Chondrocyte (in vitro differentiated cells): ENCODE data around the gene LZIC. TPM values are rescaled to one million over a fixed set of nuclear protein-coding genes. Genes with fewer than 3 reads are reported as not detected.
A peak's percentile ranks its signal among the peaks of the same experiment; 100 is the strongest.

ENCODE experiments used
- DNase-seq: peaks from one replicate; pipeline ENCODE4 v3.0.0; 2021; ENCODE audit warnings: mixed read lengths, low spot score
- H3K27ac Mint-ChIP-seq: one replicate; pipeline ENCODE4 v1.8.0; 2021; ENCODE audit warnings: mild to moderate bottlenecking, moderate library complexity, mixed read lengths; ENCODE audit not compliant: unreplicated experiment
- H3K27me3 Mint-ChIP-seq: 2 replicates; pipeline ENCODE4 v1.8.0; 2021; ENCODE audit warnings: low read depth, mixed read lengths
- H3K36me3 Mint-ChIP-seq: 2 replicates; pipeline ENCODE4 v1.8.0; 2021; ENCODE audit warnings: low read depth, mixed read lengths
- H3K4me1 Mint-ChIP-seq: 2 replicates; pipeline ENCODE4 v1.8.0; 2021; ENCODE audit warnings: low read depth, mild to moderate bottlenecking, mixed read lengths
- H3K4me3 Mint-ChIP-seq: one replicate; pipeline ENCODE4 v1.8.0; 2021; ENCODE audit warnings: mild to moderate bottlenecking, moderate library complexity, mixed read lengths; ENCODE audit not compliant: unreplicated experiment
- H3K9me3 Mint-ChIP-seq: 2 replicates; pipeline ENCODE4 v1.8.0; 2021; ENCODE audit warnings: low read depth, mixed read lengths
- CTCF ChIP-seq: fragments of 200-600 bp; sonication (generic); IDR thresholded peaks from 2 replicates; pipeline ENCODE4 v1.5.0; 2021; ENCODE audit warnings: antibody characterized with exemption, mild to moderate bottlenecking, moderate library complexity
- total RNA-seq: library from RNA; stranded (reverse); gene quantifications from 3 replicates; pipeline ENCODE4 v1.2.1, GENCODE V29; 2021

The LZIC gene
- total RNA-seq, 1 donor from 2014 or later: 28.4 TPM

GRCh38 chr1:9906466-9906865, 36.7 kb downstream of the LZIC start:
- no peak for TF ChIP-seq CTCF
- Mint-ChIP-seq H3K9me3 (no peaks in the 10 kb centered on the region), H3K27me3 (no peaks in the 10 kb centered on the region), H3K27ac (no peak overlapping the region), H3K4me3 (no peak overlapping the region), H3K36me3 (no peaks in the 10 kb centered on the region), H3K4me1 (peaks cover 35% of the 10 kb centered on the region)
- no peak for DNase-seq

DNA sequence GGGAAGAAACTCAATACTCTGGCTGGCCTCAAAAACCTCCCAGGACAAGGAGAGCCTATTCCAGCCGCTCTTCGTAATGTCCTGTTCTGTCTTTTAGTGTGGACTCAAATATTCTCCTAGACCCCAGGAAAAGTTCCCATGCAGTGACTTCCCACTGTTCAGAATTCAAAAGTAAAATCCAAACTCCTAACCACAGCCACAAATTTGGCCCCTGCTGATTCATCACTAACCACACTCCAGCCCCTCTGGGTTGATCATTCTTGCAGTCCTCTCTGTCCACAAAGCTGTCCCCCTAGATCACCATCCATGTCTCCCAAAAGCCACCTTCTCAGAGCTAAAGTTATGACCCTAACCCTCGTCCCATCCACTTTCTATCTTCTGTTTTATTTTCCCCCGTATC, 38.2 kb downstream of the LZIC start:
- DNase-seq: no peak
- Mint-ChIP-seq H3K36me3 (no peaks in the 10 kb centered on the region), H3K27ac (peak overlapping the region; percentile 13), H3K9me3 (no peaks in the 10 kb centered on the region), H3K4me1 (peaks cover 33% of the 10 kb centered on the region), H3K27me3 (no peaks in the 10 kb centered on the region), H3K4me3 (no peak overlapping the region)
- TF ChIP-seq CTCF: no peak

DNA sequence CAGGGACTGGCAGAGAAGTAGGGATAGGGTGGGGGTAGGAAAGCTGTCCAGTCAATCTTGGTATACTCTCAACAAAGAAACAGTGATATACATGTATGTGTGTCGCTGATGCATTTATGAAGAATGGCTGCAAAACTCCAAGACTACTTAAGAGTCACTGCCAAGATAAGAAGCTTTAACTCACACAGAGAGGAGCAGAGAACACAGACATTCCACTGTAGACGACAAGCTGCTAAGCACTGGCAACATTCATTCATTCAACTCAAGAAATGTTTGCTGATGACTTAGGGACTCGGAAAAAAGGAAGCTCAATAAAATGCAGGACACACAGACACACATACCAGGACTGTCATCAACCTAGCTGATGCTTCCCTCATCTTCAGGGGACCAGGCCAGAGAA, 38.6 kb downstream of the LZIC start:
- H3K9me3 Mint-ChIP-seq: no peaks in the 10 kb centered on the region
- no peaks in the 10 kb centered on the region for H3K27me3 Mint-ChIP-seq
- no peak overlapping the region for H3K4me3 Mint-ChIP-seq
- no peaks in the 10 kb centered on the region for H3K36me3 Mint-ChIP-seq
- no peak for DNase-seq
- H3K27ac Mint-ChIP-seq: no peak overlapping the region
- TF ChIP-seq CTCF: no peak
- H3K4me1 Mint-ChIP-seq: peaks cover 33% of the 10 kb centered on the region

DNA sequence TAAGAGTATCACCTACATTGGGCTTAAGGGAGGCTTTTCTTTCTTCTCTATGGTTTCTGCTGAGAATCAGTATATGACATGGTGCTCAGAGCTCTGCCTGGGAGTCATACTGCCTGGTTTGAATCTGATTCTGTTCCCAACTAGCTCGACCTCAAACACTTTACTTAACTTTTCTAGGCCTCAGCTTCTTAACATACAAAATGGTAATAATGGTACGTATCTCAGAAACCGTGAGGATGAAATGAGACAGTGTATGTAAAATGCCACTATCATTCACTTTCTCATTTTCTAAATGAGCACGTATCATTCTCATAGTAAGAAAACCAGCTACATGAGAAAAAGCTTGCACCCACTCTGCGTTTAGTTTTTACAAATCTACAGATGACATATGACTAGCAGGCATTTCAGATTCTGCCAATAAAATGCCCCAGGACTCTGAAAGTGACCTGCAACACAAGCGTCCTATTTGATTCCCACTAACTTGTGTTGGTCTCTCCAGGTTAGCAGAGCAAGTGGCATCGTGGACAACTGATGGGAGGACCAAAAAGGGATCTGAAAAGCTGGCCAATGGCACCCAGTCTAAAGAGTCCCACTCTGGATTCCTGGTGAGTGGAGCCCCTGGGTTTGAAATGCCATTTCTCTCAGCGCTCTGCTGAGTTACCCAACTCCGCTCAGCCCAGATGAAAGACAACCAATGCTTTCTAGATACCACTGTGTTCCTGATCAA, 39.2 kb downstream of the LZIC start:
- no peaks in the 10 kb centered on the region for H3K36me3 Mint-ChIP-seq
- no peaks in the 10 kb centered on the region for H3K27me3 Mint-ChIP-seq

GRCh38 chr1:9902060-9902452, 41.1 kb downstream of the LZIC start:
- H3K36me3 Mint-ChIP-seq: no peaks in the 10 kb centered on the region
- no peaks in the 10 kb centered on the region for H3K27me3 Mint-ChIP-seq
- no peak overlapping the region for H3K27ac Mint-ChIP-seq
- no peak for TF ChIP-seq CTCF
- peaks cover 28% of the 10 kb centered on the region for H3K4me1 Mint-ChIP-seq
- no peak overlapping the region for H3K4me3 Mint-ChIP-seq
- no peak for DNase-seq
- no peaks in the 10 kb centered on the region for H3K9me3 Mint-ChIP-seq

More for the DNA sequence above, 39.2 kb downstream of the LZIC start:
- Mint-ChIP-seq H3K27ac (no peak overlapping the region), H3K9me3 (no peaks in the 10 kb centered on the region), H3K4me1 (peaks cover 28% of the 10 kb centered on the region), H3K4me3 (no peak overlapping the region)
- no peak for DNase-seq
- TF ChIP-seq CTCF: no peak
